Spleen (tissue), 11 donors: ENCODE measurements around the gene LDB1. TPM values are rescaled to one million over a fixed set of nuclear protein-coding genes. Genes with fewer than 3 reads are reported as not detected.

Source experiments
- DNase-seq: peaks from one replicate; pipeline ENCODE4 v3.0.0-alpha.2; 2020
- H3K27ac ChIP-seq, 8 donors: fragments of 200-600 bp; sonication (generic) in 7 of 8; 1 replicate in 4 of 8; 2 replicates in 4 of 8; pipeline versions ENCODE4 v1.5.0 to v1.8.0; 2016 to 2021; ENCODE audit warnings: inconsistent platforms in 4 of 8, mild to moderate bottlenecking in 4 of 8, moderate library complexity in 1 of 8
- H3K27me3 ChIP-seq, 7 donors: fragments of 200-600 bp; sonication (generic) in 6 of 7; replicated peaks in 1 of 7; 1 replicate in 4 of 7; 2 replicates in 3 of 7; pipeline versions ENCODE4 v1.5.0 to v1.8.0; 2016 to 2021; ENCODE audit warnings: inconsistent platforms in 3 of 7, mild to moderate bottlenecking in 1 of 7
- H3K36me3 ChIP-seq, 6 donors: fragments of 200-600 bp; sonication (generic) in 5 of 6; 1 replicate in 4 of 6; 2 replicates in 2 of 6; pipeline versions ENCODE4 v1.5.0 to v1.8.0; 2016 to 2021; ENCODE audit warnings: inconsistent platforms in 2 of 6
- H3K4me1 ChIP-seq, 6 donors: fragments of 200-600 bp; sonication (generic) in 5 of 6; 1 replicate in 3 of 6; 2 replicates in 3 of 6; pipeline versions ENCODE4 v1.5.0 to v1.8.0; 2016 to 2021; ENCODE audit warnings: inconsistent platforms in 3 of 6
- H3K4me3 ChIP-seq, 8 donors: fragments of 200-600 bp; sonication (generic) in 7 of 8; 1 replicate in 4 of 8; 2 replicates in 4 of 8; pipeline versions ENCODE4 v1.5.0 to v1.8.0; 2016 to 2021; ENCODE audit warnings: inconsistent platforms in 4 of 8, mild to moderate bottlenecking in 4 of 8, moderate library complexity in 2 of 8
- H3K9me3 ChIP-seq, 8 donors: fragments of 200-600 bp; sonication (generic) in 7 of 8; 1 replicate in 4 of 8; 2 replicates in 4 of 8; pipeline versions ENCODE4 v1.5.0 to v1.8.0; 2016 to 2021; ENCODE audit warnings: inconsistent platforms in 4 of 8
- CTCF ChIP-seq, 11 experiments: fragments of 200-600 bp in 7 of 11; fragments of 450-650 bp in 4 of 11; sonication (generic) in 4 of 11; IDR thresholded peaks in 8 of 11; conservative IDR thresholded peaks in 3 of 11; 1 replicate in 7 of 11; 2 replicates in 4 of 11; pipeline versions ENCODE4 v1.4.0 to v1.8.0; 2016 to 2021; ENCODE audit warnings: antibody characterized with exemption in 11 of 11, inconsistent platforms in 4 of 11, mild to moderate bottlenecking in 1 of 11
- POLR2A ChIP-seq, 3 donors: fragments of 450-650 bp; IDR thresholded peaks; one replicate each; pipeline ENCODE4 v1.5.1; 2017; ENCODE audit warnings: antibody characterized with exemption in 3 of 3, mild to moderate bottlenecking in 1 of 3
- POLR2AphosphoS5 ChIP-seq, 3 donors: sonication (generic); formaldehyde crosslinking; IDR thresholded peaks; one replicate each; pipeline ENCODE4 v1.5.1; 2017; ENCODE audit warnings: antibody characterized with exemption in 3 of 3
- WGBS, 5 donors: extraction: QIAGEN DNeasy Blood & Tissue Kit in 3 of 5; methylation state at CpG; one replicate each; pipeline versions ENCODE4 v1.1.5 to v1.1.7; 2013 to 2018; 5-methylcytosine and 5-hydroxymethylcytosine counted together
- intact Hi-C: fragments of 100-400 bp; cut with DNase I; formaldehyde crosslinking; loops from one replicate; pipeline ENCODE4 v1.15.0; 2023; ENCODE audit warnings: low total_unique reads
- polyA plus RNA-seq, 3 donors: library from polyadenylated mRNA; stranded (reverse); fragments of 200-250 nt; gene quantifications; one replicate each; pipeline ENCODE4 v1.2.1, GENCODE V29; 2013
- small RNA-seq, 4 donors: library from RNA; depleted of rRNA; stranded (forward); fragments of <200 nt; gene quantifications; one replicate each; pipeline ENCODE3, GENCODE V24; 2016
- total RNA-seq, 7 donors: library from RNA; depleted of rRNA in 3 of 7; stranded (reverse); fragments of >200 nt in 3 of 7; fragmentation: NEBNext Ultra II Directional in 4 of 7; extraction: Animal tissue kit (Norgen Biotek cat#: 25700) in 4 of 7; gene quantifications; one replicate each; pipeline versions ENCODE4 v1.1.0 to v1.2.1, GENCODE V29; 2016 to 2021
- donor health status: healthy with polysubstance abuse.
- donor health status: DM: no; HTN: no; CAD: no; lungs with moderate emphysema.
- donor health status: DM: no; HTN: no; CAD: no.
- donor health status: Bipolar disorder and iron deficiency.
- donor health status: healthy.
- donor health status: DM: no; HTN: no; CAD: no.
- donor health status: DM: yes; HTN: yes; CAD: no.

The LDB1 gene
- total and polyA plus RNA-seq, 10 donors = 22.5 to 89.9 (median 65.1) TPM

- 1 to 2% (median 2%) methylated on average over 39 to 61 of the region's 61 CpGs for WGBS, 5 donors
- intact Hi-C loops = loop anchor here (10.0 kb wide), 1 partner anchor 50 kb away; no protein-coding TSS in a partner anchor
- no peaks in the 10 kb centered on the region for H3K27me3 ChIP-seq
- H3K27ac ChIP-seq = peak within 1 kb of the TSS; percentile 93 to 98 (median 94)
- H3K36me3 ChIP-seq = peaks cover 0 to 34% (median 13%) of the 10 kb centered on the region in 6 donors
- H3K9me3 ChIP-seq = no peaks in the 10 kb centered on the region
- H3K4me1 ChIP-seq = peaks cover 17 to 53% (median 43%) of the 10 kb centered on the region in 6 donors
- peak; percentile 99 for DNase-seq
- TF ChIP-seq CTCF (IDR thresholded peaks at IDR 0.05 in 8 of 11, conservative IDR thresholded peaks at IDR 0.05 in 3 of 11) = peak in 8 of 11 experiments; percentile 10 to 67 (median 34)
- peak; percentile 84 to 91 (median 90) for TF ChIP-seq POLR2AphosphoS5 (IDR thresholded peaks at IDR 0.05)
- peak in 2 of 3 donors; percentile 26 to 32 for TF ChIP-seq POLR2A (IDR thresholded peaks at IDR 0.05)
- peak within 1 kb of the TSS; percentile 69 to 99 (median 91) for H3K4me3 ChIP-seq
Observed at GRCh38 chr10:102064868-102065560, 55.2 kb downstream of the LDB1 start, which contains the start of gene HPS6. Gene HPS6, plus strand, starts transcription at chr10:102065349. Its CDS starts 126 bp downstream, at chr10:102065475.

- H3K4me3 ChIP-seq = peak overlapping the region in 7 of 8 donors; percentile 69 to 99 (median 92)
- no peaks in the 10 kb centered on the region for H3K27me3 ChIP-seq
- TF ChIP-seq POLR2AphosphoS5 (IDR thresholded peaks at IDR 0.05) = no peak
- TF ChIP-seq POLR2A (IDR thresholded peaks at IDR 0.05) = no peak
- TF ChIP-seq CTCF (IDR thresholded peaks at IDR 0.05 in 8 of 11, conservative IDR thresholded peaks at IDR 0.05 in 3 of 11) = no peak
- H3K36me3 ChIP-seq = peaks cover 0 to 30% (median 12%) of the 10 kb centered on the region in 6 donors
- no peak for DNase-seq
- 62 to 90% (median 65%) methylated on average over 2 of the region's 2 CpGs for WGBS, 5 donors
- no peaks in the 10 kb centered on the region for H3K9me3 ChIP-seq
- H3K4me1 ChIP-seq = peaks cover 17 to 51% (median 43%) of the 10 kb centered on the region in 6 donors
- H3K27ac ChIP-seq = peak overlapping the region; percentile 93 to 98 (median 94)
- intact Hi-C loops = loop anchor here (10.0 kb wide), 1 partner anchor 50 kb away; no protein-coding TSS in a partner anchor
Observed at GRCh38 chr10:102064503-102064867, 55.7 kb downstream of the LDB1 start.

GRCh38 chr10:102059987-102060386 lies 60.2 kb downstream of the LDB1 start:
- H3K27me3 ChIP-seq = no peaks in the 10 kb centered on the region
- H3K27ac ChIP-seq = no peak overlapping the region
- DNase-seq = no peak
- peaks cover 2 to 22% (median 15%) of the 10 kb centered on the region in 6 donors for H3K4me1 ChIP-seq
- H3K36me3 ChIP-seq = no peaks in the 10 kb centered on the region
- H3K9me3 ChIP-seq = no peaks in the 10 kb centered on the region
- H3K4me3 ChIP-seq = no peak overlapping the region
- TF ChIP-seq POLR2AphosphoS5 (IDR thresholded peaks at IDR 0.05) (no peak), CTCF (IDR thresholded peaks at IDR 0.05 in 8 of 11, conservative IDR thresholded peaks at IDR 0.05 in 3 of 11) (no peak), POLR2A (IDR thresholded peaks at IDR 0.05) (no peak)
- intact Hi-C loops = loop anchor here (10.0 kb wide), 1 partner anchor 55 kb away; no protein-coding TSS in a partner anchor

Small RNA genes lying within 50 kb of the gene (small RNA-seq; reads per million reads assigned to genes)
- gene AL500527.1 (0 reads per million in 4 donors), gene AL500527.2 (0 reads per million in 4 donors)

Other genes starting within 250 kb of the LDB1 start
- gene ARMH3, start 64.2 kb downstream of the LDB1 start, total RNA-seq = 10 to 100 TPM; 19.4 to 37.4 (median 25.8) TPM
- gene ARMH3, start 64.2 kb downstream of the LDB1 start, polyA plus RNA-seq = 10 to 100 TPM; 11.6 to 13.5 (median 13.5) TPM
- 10 to 100 TPM; 15.9 to 29.5 (median 21.9) TPM for gene HPS6, start 55.0 kb downstream of the LDB1 start, total RNA-seq
- 10 to 100 TPM in 2 of 3 donors, 1 to 10 TPM in 1; 7.2 to 14.1 (median 10.8) TPM for gene HPS6, start 55.0 kb downstream of the LDB1 start, polyA plus RNA-seq
- 10 to 100 TPM; 22.3 to 52.5 (median 30.9) TPM for gene PPRC1, start 12.7 kb upstream of the LDB1 start, total RNA-seq
- gene PPRC1, start 12.7 kb upstream of the LDB1 start, polyA plus RNA-seq = 10 to 100 TPM; 12.1 to 22.0 (median 15.4) TPM
- 10 to 100 TPM; 37.2 to 60.0 (median 42.3) TPM for gene NOLC1, start 32.0 kb upstream of the LDB1 start, total RNA-seq
- gene NOLC1, start 32.0 kb upstream of the LDB1 start, polyA plus RNA-seq = 10 to 100 TPM; 24.6 to 36.1 (median 34.8) TPM
- gene ELOVL3, start 105.9 kb upstream of the LDB1 start, total RNA-seq = 1 to 10 TPM in 1 of 7 donors, under 1 TPM in 4, not detected in 2; 0.26 to 2.0 (median 0.64) TPM
- gene ELOVL3, start 105.9 kb upstream of the LDB1 start, polyA plus RNA-seq = 1 to 10 TPM in 2 of 3 donors, under 1 TPM in 1; 0.08 to 1.1 (median 1.1) TPM
- not detected for gene PITX3, start 121.1 kb upstream of the LDB1 start, total RNA-seq
- not detected for gene PITX3, start 121.1 kb upstream of the LDB1 start, polyA plus RNA-seq
- 10 to 100 TPM; 36.4 to 42.1 (median 41.3) TPM for gene GBF1, start 125.2 kb upstream of the LDB1 start, total RNA-seq
- 10 to 100 TPM in 1 of 3 donors, 1 to 10 TPM in 2; 5.8 to 11.5 (median 7.3) TPM for gene GBF1, start 125.2 kb upstream of the LDB1 start, polyA plus RNA-seq